Activated T-cell treated with anti-CD3 and anti-CD28 coated beads, Interleukin-2, amount 50 U/mL, for 72 hours (primary cell): ENCODE data around the gene UBQLN1. TPM values are rescaled to one million over a fixed set of nuclear protein-coding genes. Genes with fewer than 3 reads are reported as not detected.
"Not testable (repeated sequence)": the region's sequence is repeated elsewhere in the genome, so short reads cannot be mapped to it uniquely, and the experiment has no call there.

ENCODE experiments used
- ATAC-seq, 2 donors: fragments of 150-1000 bp; cut with Tn5 transposase; replicated peaks in 1 of 2; 2 replicates each; pipeline ENCODE4 v1.10.0; 2021; ENCODE audit warnings: moderate library complexity in 2 of 2, mild to moderate bottlenecking in 1 of 2
- DNase-seq, 2 donors: peaks; one replicate each; pipeline ENCODE4 v3.0.0; 2021 to 2022; ENCODE audit warnings: mixed read lengths in 1 of 2
- H3K27ac Mint-ChIP-seq: one replicate; pipeline ENCODE4 v1.8.0; 2022; ENCODE audit warnings: mild to moderate bottlenecking, moderate library complexity, mixed read lengths
- H3K27me3 Mint-ChIP-seq: one replicate; pipeline ENCODE4 v1.8.0; 2022; ENCODE audit warnings: low read depth, mixed read lengths
- H3K36me3 Mint-ChIP-seq, 2 donors: one replicate each; pipeline ENCODE4 v1.8.0; 2022; ENCODE audit warnings: mixed read lengths in 2 of 2, mild to moderate bottlenecking in 1 of 2; ENCODE audit not compliant: insufficient read depth in 2 of 2
- H3K4me1 Mint-ChIP-seq: one replicate; pipeline ENCODE4 v1.8.0; 2022; ENCODE audit warnings: low read depth, mixed read lengths
- H3K4me3 Mint-ChIP-seq, 2 donors: one replicate each; pipeline ENCODE4 v1.8.0; 2022; ENCODE audit warnings: mild to moderate bottlenecking in 2 of 2, mixed read lengths in 2 of 2, moderate library complexity in 2 of 2
- H3K9me3 Mint-ChIP-seq, 2 donors: one replicate each; pipeline ENCODE4 v1.8.0; 2022; ENCODE audit warnings: mixed read lengths in 2 of 2
- total RNA-seq, 2 donors: library from RNA; stranded (reverse); gene quantifications; one replicate each; pipeline ENCODE4 v1.2.3, GENCODE V29; 2022

Gene UBQLN1
- total RNA-seq: 10 to 100 TPM; 79.0 to 80.5 TPM

DNA sequence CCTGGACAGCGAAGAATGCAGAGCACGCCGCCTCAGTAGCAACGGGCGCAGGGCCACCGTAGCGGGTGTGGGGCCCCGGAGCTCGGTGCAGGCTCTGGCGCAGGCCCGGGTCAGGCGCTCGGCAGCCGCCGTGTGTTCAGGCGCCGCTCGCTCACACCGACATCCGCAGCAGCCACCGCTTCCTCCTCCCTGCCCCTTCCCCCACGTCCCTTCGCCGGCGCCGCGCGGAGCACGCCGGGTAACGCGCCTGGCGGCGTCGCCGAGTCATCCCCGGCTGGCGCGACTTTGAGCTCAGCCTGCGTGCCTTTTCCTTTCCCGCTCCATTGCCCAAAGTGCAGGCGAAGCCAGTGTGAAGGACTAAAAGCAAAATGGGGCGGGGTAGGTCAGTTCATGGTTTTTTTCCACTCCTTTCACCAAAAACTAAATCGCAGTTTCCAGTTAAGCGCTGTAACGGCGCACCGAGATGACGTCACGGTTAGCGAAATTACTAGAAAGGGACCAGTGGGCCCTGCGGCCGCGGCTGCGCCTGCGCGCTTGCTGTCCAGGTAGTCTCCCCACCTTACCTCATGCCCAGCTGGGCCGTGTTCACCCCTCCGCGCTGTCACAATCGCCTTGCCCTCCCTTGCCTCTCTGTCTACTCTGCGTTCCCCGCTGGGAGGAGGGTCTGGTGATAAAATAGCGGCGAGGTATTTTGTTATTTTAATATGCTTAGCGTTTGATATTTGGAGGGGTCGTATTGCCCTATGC is at the start of gene UBQLN1:
UBQLN1 (minus strand) TSS at position 191 of the 747 bp plus-strand sequence. CDS start 279 bp downstream, outside the sequence.
- H3K27ac Mint-ChIP-seq: peak within 1 kb of the TSS; percentile 100
- ATAC-seq (peak; percentile 78 to 79), DNase-seq (peak; percentile 91)
- H3K9me3 Mint-ChIP-seq: no peaks in the 10 kb centered on the region
- H3K36me3 Mint-ChIP-seq: peaks cover 3 to 9% of the 10 kb centered on the region in 2 donors
- H3K4me1 Mint-ChIP-seq: peaks cover 37% of the 10 kb centered on the region
- H3K27me3 Mint-ChIP-seq: no peaks in the 10 kb centered on the region
- peak within 1 kb of the TSS; percentile 94 for H3K4me3 Mint-ChIP-seq

DNA sequence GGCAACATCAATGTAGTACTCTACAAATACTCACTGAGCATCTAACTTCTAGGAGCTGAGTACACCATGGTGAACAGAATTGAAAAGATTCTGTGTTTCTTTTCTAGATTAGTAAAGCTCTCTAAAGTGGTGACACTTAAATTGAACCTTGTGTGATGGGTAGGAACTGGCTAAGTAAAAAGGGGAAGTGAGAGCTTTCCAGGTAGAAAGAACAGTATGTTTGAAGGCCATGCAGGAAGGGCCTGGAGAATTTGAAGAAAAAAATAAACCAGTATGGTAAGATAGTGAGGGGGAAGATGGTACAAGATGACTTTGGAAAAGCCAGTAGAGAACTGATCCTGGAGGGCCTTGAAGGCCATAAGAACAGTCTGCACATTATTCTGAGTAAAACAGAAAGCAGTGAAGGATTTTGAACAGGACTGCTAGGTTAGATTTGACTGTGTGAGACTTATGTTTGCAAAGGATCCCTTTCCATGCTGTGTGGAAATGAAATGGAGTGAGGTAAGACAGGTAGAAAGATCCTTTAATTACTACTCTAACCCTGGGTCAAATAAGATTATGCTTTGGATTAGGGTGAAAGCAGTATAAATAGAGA is 46.7 kb upstream of the UBQLN1 start:
- no peaks in the 10 kb centered on the region for H3K4me1 Mint-ChIP-seq
- H3K27me3 Mint-ChIP-seq: no peaks in the 10 kb centered on the region
- DNase-seq (no peak), ATAC-seq (peak in 1 of 2 donors; percentile 17)
- no peak overlapping the region for H3K4me3 Mint-ChIP-seq
- H3K9me3 Mint-ChIP-seq: no peaks in the 10 kb centered on the region
- peak overlapping the region; percentile 17 for H3K27ac Mint-ChIP-seq
- H3K36me3 Mint-ChIP-seq: peaks cover 0 to 1% of the 10 kb centered on the region in 2 donors

DNA sequence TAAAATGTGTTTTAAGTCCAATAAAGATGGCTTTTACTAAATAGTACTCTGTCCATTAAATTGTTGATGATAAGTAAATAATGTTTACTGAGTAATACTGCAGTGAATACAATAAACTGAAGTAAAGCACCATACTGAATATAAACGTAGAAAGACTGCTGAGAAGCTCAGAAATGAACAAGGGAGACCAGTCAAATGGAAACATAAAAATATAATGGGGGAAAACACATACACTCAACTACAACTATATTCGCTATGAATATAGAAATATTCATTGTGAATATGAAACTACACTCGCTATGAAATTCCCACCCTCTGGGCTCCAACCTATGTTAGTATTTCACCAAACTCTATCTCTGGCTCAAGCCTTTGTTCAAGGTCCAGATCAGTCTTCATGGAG is 41.9 kb upstream of the UBQLN1 start:
- H3K9me3 Mint-ChIP-seq: no peaks in the 10 kb centered on the region
- peaks cover 0 to 1% of the 10 kb centered on the region in 2 donors for H3K36me3 Mint-ChIP-seq
- H3K4me3 Mint-ChIP-seq: no peak overlapping the region
- H3K27ac Mint-ChIP-seq: no peak overlapping the region
- ATAC-seq: peak in 1 of 2 donors; percentile 50
- no peaks in the 10 kb centered on the region for H3K27me3 Mint-ChIP-seq
- no peak for DNase-seq
- H3K4me1 Mint-ChIP-seq: no peaks in the 10 kb centered on the region

DNA sequence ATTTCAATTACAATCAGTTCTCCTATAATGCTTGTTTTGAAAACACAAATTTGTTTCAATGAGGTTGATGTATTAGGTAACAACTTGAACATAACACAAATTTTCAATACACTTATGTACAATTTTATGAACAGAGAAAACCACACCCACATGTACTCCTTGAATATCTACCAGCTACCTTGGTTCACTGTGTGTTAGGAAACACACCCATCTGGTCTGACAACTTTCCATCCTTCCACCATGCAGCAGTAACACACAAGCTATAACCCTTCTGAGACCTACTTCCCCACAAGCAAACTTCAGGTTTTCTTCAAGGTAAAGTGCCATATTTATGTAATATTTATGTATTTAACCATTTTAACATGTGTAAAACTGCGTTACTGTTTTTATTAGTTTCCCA is 36.4 kb upstream of the UBQLN1 start:
- Mint-ChIP-seq H3K36me3 (peaks cover 0 to 1% of the 10 kb centered on the region in 2 donors), H3K4me1 (no peaks in the 10 kb centered on the region), H3K27ac (no peak overlapping the region), H3K9me3 (no peaks in the 10 kb centered on the region), H3K4me3 (no peak overlapping the region), H3K27me3 (no peaks in the 10 kb centered on the region)
- DNase-seq: no peak
- no peak for ATAC-seq

DNA sequence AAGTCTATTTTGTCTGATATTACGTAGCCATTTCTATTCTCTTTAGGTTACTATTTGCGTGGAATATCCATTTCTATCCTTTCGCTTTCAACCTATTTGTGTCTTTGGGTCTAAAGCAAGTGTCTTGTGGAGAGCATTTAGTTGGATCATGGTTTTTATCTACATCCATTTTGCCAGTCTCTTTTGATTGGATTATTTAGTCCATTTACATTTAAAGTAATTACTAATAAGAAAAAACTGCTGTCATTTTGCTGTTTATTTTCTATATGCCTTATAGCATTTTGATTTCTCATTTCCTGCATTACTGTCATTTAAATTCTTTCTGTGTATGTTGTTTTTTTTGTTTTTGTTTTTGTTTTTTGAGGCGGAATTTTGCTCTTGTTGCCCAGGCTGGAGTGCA is 26.0 kb upstream of the UBQLN1 start:
- Mint-ChIP-seq H3K4me3 (no peak overlapping the region), H3K36me3 (peaks cover 0 to 9% of the 10 kb centered on the region in 2 donors), H3K4me1 (no peaks in the 10 kb centered on the region), H3K27me3 (no peaks in the 10 kb centered on the region), H3K9me3 (peaks cover 2 to 5% of the 10 kb centered on the region in 2 donors), H3K27ac (no peak overlapping the region)
- DNase-seq: no peak
- ATAC-seq: no peak

DNA sequence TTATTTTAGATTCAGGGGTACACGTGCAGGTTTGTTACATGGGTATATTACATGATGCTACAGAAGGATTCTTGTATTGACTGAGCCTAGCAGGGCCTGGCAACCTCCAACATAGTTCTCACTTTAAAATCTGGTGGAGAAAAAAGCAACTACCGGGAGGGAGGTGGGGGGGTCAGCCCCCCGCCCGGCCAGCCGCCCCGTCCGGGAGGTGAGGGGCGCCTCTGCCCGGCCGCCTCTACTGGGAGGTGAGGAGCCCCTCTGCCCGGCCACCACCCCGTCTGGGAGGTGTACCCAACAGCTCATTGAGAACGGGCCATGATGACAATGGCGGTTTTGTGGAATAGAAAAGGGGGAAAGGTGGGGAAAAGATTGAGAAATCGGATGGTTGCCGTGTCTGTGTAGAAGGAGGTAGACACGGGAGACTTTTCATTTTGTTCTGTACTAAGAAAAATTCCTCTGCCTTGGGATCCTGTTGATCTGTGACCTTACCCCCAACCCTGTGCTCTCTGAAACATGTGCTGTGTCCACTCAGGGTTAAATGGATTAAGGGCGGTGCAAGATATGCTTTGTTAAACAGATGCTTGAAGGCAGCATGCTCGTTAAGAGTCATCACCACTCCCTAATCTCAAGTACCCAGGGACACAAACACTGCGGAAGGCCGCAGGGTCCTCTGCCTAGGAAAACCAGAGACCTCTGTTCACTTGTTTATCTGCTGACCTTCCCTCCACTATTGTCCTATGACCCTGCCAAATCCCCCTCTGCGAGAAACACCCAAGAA is 21.0 kb upstream of the UBQLN1 start:
- H3K4me3 Mint-ChIP-seq, DNase-seq, H3K27ac Mint-ChIP-seq, H3K4me1 Mint-ChIP-seq, H3K36me3 Mint-ChIP-seq, ATAC-seq, H3K9me3 Mint-ChIP-seq, H3K27me3 Mint-ChIP-seq: not testable (repeated sequence)

DNA sequence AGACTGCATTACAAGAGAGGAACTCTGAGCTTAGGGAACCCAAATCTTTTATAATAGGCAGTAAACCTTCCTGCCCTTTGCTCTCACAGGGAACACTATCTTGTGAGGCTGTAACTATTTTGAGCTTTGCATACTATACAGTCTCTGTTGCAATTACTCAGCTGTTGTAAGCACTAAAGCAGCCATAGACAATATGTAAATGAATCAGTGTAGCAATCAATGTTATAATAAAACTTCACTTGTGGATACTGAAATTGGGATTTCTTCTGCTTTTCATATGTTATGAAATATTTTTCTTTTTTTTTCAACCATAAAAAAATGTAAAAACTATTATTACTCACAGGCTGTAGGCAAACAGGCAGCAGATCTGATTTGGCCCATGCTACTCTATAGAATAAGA is 16.7 kb upstream of the UBQLN1 start:
- Mint-ChIP-seq H3K4me1 (no peaks in the 10 kb centered on the region), H3K27me3 (no peaks in the 10 kb centered on the region), H3K36me3 (no peaks in the 10 kb centered on the region), H3K4me3 (no peak overlapping the region), H3K9me3 (peaks cover 2 to 4% of the 10 kb centered on the region in 2 donors), H3K27ac (no peak overlapping the region)
- no peak for ATAC-seq
- DNase-seq: no peak

DNA sequence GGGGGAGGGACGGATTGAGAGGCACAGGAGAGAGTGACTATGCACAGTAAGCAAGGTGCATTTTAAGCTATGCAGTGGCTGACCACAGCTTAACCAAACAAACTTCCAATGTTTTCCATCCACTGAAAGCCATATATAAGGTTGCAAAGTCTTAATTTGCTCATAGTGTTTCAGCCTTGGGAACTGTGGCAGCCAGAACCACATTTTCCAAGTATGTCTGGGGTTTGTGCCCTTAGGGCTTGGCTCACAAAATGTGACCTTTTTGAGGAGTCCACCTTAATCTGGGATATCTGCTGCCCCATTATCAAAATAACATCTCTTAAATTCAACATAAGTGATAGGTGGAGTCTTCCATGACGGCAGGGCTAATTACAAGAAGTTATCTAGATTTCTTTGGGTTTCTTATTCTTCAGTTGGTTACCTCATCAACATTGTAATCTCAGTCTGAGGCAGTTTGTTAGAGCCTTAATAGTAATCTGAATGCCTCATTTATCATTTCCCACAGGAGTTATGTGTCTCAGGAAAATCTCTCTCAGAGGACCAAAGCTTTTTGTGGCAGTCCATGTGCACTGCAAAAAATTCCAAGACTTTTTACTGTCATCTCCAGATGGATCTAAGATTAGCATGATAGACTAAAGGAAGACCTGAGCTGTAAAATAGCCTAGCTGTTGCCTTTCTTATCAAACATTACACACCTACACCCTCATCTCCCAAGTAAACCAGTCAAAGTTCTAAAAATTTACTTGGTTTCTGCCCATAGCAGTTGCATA is 15.2 kb upstream of the UBQLN1 start:
- DNase-seq: no peak
- Mint-ChIP-seq H3K4me3 (no peak overlapping the region), H3K27me3 (no peaks in the 10 kb centered on the region), H3K9me3 (peaks cover 2 to 4% of the 10 kb centered on the region in 2 donors), H3K27ac (no peak overlapping the region), H3K36me3 (no peaks in the 10 kb centered on the region), H3K4me1 (no peaks in the 10 kb centered on the region)
- no peak for ATAC-seq

DNA sequence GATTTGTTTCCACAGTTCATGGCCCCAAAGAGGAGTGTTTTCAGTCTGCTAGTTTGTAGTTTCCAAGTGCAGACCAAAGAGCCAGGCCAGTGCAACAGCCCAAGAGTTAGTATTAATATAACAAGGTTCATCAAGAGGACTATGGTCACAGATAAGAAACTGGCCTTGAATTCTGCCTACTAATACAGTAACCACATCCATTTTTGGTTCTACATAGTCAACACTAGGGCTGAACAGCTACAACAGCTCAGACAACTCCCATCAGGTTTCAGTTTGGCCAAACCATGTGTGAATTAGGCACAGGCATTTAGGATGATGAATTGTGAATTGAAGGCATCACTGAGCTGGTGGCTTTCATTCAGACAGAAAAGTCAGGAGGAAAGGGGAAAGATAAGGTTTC is 13.8 kb upstream of the UBQLN1 start:
- no peaks in the 10 kb centered on the region for H3K36me3 Mint-ChIP-seq
- ATAC-seq: no peak
- DNase-seq: no peak
- H3K27me3 Mint-ChIP-seq: no peaks in the 10 kb centered on the region
- peaks cover 2 to 4% of the 10 kb centered on the region in 2 donors for H3K9me3 Mint-ChIP-seq
- no peak overlapping the region for H3K4me3 Mint-ChIP-seq
- H3K27ac Mint-ChIP-seq: no peak overlapping the region
- H3K4me1 Mint-ChIP-seq: no peaks in the 10 kb centered on the region

DNA sequence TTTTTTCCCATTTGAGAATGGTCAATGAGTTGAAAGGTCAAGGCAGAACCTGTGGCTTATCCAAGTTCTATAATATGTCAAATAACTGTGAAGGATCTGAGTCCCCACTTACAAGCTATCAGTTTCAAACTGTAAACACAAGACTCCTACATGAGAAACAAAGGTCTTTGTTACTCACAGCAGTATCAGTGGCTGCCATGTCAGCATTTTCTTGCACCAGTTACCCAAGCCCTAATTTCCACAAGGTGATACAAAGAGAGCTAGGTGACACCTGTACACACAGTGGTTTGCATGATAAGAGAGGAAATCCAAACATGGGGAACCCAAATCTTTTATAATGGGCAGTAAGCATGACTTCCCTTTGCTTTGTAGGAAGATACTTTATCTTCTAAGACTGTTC is 8.0 kb upstream of the UBQLN1 start:
- H3K27me3 Mint-ChIP-seq: no peaks in the 10 kb centered on the region
- ATAC-seq: no peak
- no peaks in the 10 kb centered on the region for H3K9me3 Mint-ChIP-seq
- no peak for DNase-seq
- H3K27ac Mint-ChIP-seq: no peak overlapping the region
- H3K36me3 Mint-ChIP-seq: no peaks in the 10 kb centered on the region
- H3K4me1 Mint-ChIP-seq: no peaks in the 10 kb centered on the region
- no peak overlapping the region for H3K4me3 Mint-ChIP-seq

DNA sequence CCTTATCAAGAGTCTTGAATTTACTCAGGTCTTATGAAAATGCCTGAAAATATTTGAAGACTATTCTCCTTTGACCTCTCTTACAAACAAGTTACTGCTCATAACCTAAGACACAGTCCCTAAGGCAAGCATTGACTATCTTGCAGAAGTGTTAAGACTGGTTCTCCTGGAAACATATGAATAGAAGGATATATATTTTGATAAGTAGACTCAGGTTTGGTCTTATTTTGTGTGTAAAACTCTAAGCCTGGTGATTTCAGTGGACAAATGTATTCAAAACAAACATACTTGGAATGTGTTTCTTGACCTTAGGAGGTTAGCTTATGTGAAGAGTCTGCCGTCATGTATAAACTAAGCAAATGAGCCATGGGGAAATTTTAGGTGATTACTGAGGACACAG is 7.5 kb upstream of the UBQLN1 start:
- ATAC-seq: no peak
- H3K36me3 Mint-ChIP-seq: no peaks in the 10 kb centered on the region

DNA sequence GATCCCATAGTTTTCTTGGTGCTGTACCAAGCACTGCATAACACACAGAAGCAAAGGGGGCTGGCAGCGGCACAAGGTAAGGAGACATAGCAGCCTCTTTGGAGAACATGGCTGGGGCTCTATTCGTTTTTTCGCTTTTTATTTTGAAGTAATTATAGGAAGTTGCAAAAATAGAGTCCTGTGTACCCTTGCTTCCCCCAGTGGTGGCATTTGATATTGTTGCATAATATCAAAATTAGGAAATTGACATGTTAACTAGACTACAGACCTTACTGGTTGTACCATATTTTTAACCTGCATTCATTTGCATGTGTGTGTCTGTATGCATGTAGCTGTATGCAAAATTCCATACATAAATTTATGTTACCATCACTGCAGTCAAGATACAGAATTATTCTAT is 6.6 kb upstream of the UBQLN1 start:
- Mint-ChIP-seq H3K27me3 (no peaks in the 10 kb centered on the region), H3K4me3 (no peak overlapping the region), H3K27ac (no peak overlapping the region), H3K36me3 (no peaks in the 10 kb centered on the region), H3K9me3 (no peaks in the 10 kb centered on the region), H3K4me1 (peaks cover 3% of the 10 kb centered on the region)
- DNase-seq (no peak), ATAC-seq (no peak)

More for the DNA sequence above, 7.5 kb upstream of the UBQLN1 start:
- Mint-ChIP-seq H3K27me3 (no peaks in the 10 kb centered on the region), H3K4me1 (no peaks in the 10 kb centered on the region), H3K27ac (no peak overlapping the region), H3K9me3 (no peaks in the 10 kb centered on the region), H3K4me3 (no peak overlapping the region)
- no peak for DNase-seq
